ENCODE data around the gene MYH10. TPM values are rescaled to one million over a fixed set of nuclear protein-coding genes. Genes with fewer than 3 reads are reported as not detected.

Gene MYH10
- total RNA-seq, 1 donor from 2014 or later: 34.9 TPM

DNA sequence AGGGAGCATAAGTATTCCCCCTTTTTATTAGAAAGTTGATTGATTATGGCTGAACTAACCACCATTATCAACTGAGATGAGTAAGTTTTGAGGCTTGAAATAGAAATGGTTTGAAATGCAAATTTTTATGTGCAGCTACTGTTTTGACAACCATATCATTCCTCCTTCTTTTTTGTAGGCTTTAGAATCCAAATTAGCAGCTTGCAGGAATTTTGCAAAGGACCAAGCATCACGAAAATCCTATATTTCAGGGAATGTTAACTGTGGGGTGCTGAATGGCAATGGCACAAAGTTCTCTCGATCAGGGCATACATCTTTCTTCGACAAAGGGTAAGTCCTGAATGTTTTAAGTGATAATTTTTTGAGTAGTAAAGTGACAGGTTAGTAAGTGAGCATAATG lies 170.7 kb downstream of the MYH10 start:
- intact Hi-C loops (cut with DNase I): no loop called here
- H3K36me3 ChIP-seq: peaks cover 0 to 76% of the 10 kb centered on the region in 2 donors
- TF ChIP-seq, protein P1, sequence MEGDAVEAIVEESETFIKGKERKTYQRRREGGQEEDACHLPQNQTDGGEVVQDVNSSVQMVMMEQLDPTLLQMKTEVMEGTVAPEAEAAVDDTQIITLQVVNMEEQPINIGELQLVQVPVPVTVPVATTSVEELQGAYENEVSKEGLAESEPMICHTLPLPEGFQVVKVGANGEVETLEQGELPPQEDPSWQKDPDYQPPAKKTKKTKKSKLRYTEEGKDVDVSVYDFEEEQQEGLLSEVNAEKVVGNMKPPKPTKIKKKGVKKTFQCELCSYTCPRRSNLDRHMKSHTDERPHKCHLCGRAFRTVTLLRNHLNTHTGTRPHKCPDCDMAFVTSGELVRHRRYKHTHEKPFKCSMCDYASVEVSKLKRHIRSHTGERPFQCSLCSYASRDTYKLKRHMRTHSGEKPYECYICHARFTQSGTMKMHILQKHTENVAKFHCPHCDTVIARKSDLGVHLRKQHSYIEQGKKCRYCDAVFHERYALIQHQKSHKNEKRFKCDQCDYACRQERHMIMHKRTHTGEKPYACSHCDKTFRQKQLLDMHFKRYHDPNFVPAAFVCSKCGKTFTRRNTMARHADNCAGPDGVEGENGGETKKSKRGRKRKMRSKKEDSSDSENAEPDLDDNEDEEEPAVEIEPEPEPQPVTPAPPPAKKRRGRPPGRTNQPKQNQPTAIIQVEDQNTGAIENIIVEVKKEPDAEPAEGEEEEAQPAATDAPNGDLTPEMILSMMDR (IDR thresholded peaks at IDR 0.05): no peak
- TF ChIP-seq POLR2A (IDR thresholded peaks at IDR 0.05): no peak
- TF ChIP-seq POLR2AphosphoS5 (IDR thresholded peaks at IDR 0.05; ENCODE audit: insufficient read depth in 1 of 2, low read depth in 1 of 2): no peak
- no peak for DNase-seq (ENCODE audit: extremely low spot score in 2 of 2)
- no peaks in the 10 kb centered on the region for H3K9me3 ChIP-seq
- H3K27ac ChIP-seq: no peak overlapping the region
- H3K4me1 ChIP-seq: peaks cover 17% of the 10 kb centered on the region
- H3K27me3 ChIP-seq: no peaks in the 10 kb centered on the region
- H3K4me3 ChIP-seq: no peak overlapping the region

DNA sequence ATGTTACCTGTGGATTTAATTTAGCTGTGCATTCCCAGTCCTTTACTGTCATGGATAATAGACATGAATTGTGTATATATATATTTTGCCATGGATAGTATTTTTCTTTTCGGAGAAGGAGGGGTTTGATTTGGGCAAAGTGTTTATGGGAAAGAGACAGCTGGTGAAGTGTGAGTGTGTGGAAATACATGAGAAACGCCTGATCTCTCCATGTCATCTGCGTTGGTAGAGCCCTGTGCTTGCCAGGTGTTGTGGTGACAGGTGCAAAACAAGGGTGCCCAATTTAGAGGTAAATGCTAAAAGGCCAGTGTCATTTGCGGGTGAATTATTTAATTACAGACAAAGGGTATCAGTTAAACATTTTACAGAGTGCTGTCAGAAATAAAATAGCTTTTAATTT lies 171.4 kb downstream of the MYH10 start:
- intact Hi-C loops (cut with DNase I): no loop called here
- peaks cover 0 to 78% of the 10 kb centered on the region in 2 donors for H3K36me3 ChIP-seq

DNA sequence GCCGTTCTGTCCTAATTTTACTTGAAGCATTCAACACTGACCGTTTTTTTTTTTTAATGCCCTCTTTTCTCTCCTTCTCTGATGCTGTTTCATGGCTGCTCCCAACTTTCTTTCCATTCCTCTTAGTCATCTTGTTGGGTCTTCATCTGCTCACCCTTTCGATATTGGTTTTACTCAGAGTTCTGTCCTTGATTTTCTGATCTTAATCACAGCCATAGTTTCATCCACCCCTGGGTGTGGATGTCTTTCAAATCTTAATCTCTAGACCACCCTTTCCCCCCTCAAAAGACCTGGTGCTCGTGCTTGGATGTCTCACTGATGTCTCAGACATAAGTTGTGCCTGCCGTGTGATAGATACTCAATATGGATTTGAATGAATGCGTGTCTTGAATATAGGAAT lies 172.4 kb downstream of the MYH10 start:
- no peak for DNase-seq (ENCODE audit: extremely low spot score in 2 of 2)
- peaks cover 0 to 71% of the 10 kb centered on the region in 2 donors for H3K36me3 ChIP-seq
- TF ChIP-seq, protein P1 (IDR thresholded peaks at IDR 0.05): no peak
- TF ChIP-seq POLR2A (IDR thresholded peaks at IDR 0.05) (no peak), POLR2AphosphoS5 (IDR thresholded peaks at IDR 0.05; ENCODE audit: insufficient read depth in 1 of 2, low read depth in 1 of 2) (no peak)
- H3K27ac ChIP-seq: no peak overlapping the region
- H3K27me3 ChIP-seq: no peaks in the 10 kb centered on the region
- H3K4me1 ChIP-seq: no peaks in the 10 kb centered on the region
- no peak overlapping the region for H3K4me3 ChIP-seq
- intact Hi-C loops (cut with DNase I): no loop called here
- H3K9me3 ChIP-seq: no peaks in the 10 kb centered on the region

More for the DNA sequence above, 171.4 kb downstream of the MYH10 start:
- TF ChIP-seq POLR2A (IDR thresholded peaks at IDR 0.05): no peak
- TF ChIP-seq POLR2AphosphoS5 (IDR thresholded peaks at IDR 0.05; ENCODE audit: insufficient read depth in 1 of 2, low read depth in 1 of 2): no peak
- TF ChIP-seq, protein P1 (IDR thresholded peaks at IDR 0.05): no peak
- no peak overlapping the region for H3K27ac ChIP-seq
- H3K4me1 ChIP-seq: peaks cover 10% of the 10 kb centered on the region
- H3K4me3 ChIP-seq: no peak overlapping the region
- no peaks in the 10 kb centered on the region for H3K27me3 ChIP-seq
- DNase-seq (ENCODE audit: extremely low spot score in 2 of 2): no peak
- no peaks in the 10 kb centered on the region for H3K9me3 ChIP-seq

DNA sequence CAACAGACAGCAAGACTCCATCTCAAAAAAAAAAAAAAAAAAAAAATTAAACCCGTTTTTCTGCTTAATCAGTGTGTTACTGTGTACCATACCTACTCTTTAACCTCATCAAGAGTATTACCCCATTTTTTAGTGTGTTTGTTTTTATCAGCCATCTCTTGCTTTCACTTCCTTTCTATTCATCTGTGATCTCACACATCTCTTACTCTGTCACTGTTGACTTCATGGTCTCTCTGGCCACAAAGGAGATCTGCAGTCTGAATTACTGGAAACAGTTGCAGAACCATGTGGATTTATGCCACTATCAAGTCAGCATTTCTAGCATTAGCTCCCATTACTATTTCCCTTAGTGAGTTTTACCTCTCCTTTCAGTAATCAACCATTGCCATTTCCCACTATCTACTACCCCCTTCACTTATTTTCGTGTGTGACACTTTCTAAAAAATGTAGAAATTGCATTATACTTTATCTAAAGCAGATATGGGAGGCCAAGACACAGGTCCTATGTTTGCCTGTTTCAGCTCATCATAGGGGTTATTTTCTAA lies 174.8 kb downstream of the MYH10 start:
- no peaks in the 10 kb centered on the region for H3K9me3 ChIP-seq
- H3K27me3 ChIP-seq: no peaks in the 10 kb centered on the region
- no peak for DNase-seq (ENCODE audit: extremely low spot score in 2 of 2)
- H3K4me1 ChIP-seq: no peaks in the 10 kb centered on the region
- H3K36me3 ChIP-seq: peaks cover 2 to 65% of the 10 kb centered on the region in 2 donors
- TF ChIP-seq, protein P1 (IDR thresholded peaks at IDR 0.05): no peak
- TF ChIP-seq POLR2AphosphoS5 (IDR thresholded peaks at IDR 0.05; ENCODE audit: insufficient read depth in 1 of 2, low read depth in 1 of 2) (no peak), POLR2A (IDR thresholded peaks at IDR 0.05) (no peak)
- H3K27ac ChIP-seq: no peak overlapping the region
- H3K4me3 ChIP-seq: no peak overlapping the region
- intact Hi-C loops (cut with DNase I): no loop called here

DNA sequence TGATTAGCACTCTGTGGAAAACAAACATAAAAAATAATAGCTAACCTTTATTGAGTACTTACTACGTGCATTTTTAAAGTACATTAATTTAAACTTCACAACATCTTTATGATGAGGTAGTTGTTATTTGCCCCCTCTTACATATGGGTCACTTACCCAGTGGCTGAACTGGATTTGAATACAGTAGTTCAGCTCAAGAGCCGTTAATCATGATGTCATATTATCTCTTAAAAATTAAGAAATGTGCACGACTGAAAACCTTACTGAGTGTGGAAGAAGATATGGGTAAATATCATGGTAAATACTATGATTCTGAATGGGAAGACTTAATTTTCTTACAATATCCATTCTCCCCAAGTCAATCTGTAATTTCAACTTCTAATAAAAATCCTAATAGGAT lies 177.2 kb downstream of the MYH10 start:
- no peaks in the 10 kb centered on the region for H3K4me1 ChIP-seq

More for the DNA sequence above, 177.2 kb downstream of the MYH10 start:
- H3K4me3 ChIP-seq: no peak overlapping the region
- no peaks in the 10 kb centered on the region for H3K9me3 ChIP-seq
- TF ChIP-seq POLR2A (IDR thresholded peaks at IDR 0.05): no peak
- no peak for TF ChIP-seq POLR2AphosphoS5 (IDR thresholded peaks at IDR 0.05; ENCODE audit: insufficient read depth in 1 of 2, low read depth in 1 of 2)
- TF ChIP-seq, protein P1 (IDR thresholded peaks at IDR 0.05): no peak
- no peaks in the 10 kb centered on the region for H3K27me3 ChIP-seq
- H3K27ac ChIP-seq: no peak overlapping the region
- intact Hi-C loops (cut with DNase I): no loop called here
- DNase-seq (ENCODE audit: extremely low spot score in 2 of 2): no peak
- peaks cover 5 to 75% of the 10 kb centered on the region in 2 donors for H3K36me3 ChIP-seq
